ENCODE measurements around the gene NRXN3.

- TF ChIP-seq POLR2A (IDR thresholded peaks at IDR 0.05), result no peak
- TF ChIP-seq POLR2AphosphoS5 (IDR thresholded peaks at IDR 0.05), result no peak
- no peak for TF ChIP-seq EP300 (IDR thresholded peaks at IDR 0.05)
These were observed 496.3 kb downstream of the NRXN3 start for GRCh38 chr14:78666336-78667056.

All from stomach (tissue), 4 donors.